GM21367 (cell line): ENCODE measurements around the gene USH1G.
"Not testable (repeated sequence)": the region's sequence is repeated elsewhere in the genome, so short reads cannot be mapped to it uniquely, and the experiment has no call there.

Source experiments
- ATAC-seq: cut with Tn5 transposase; IDR thresholded peaks from one replicate; pipeline ENCODE4 v1.9.1; 2021; ENCODE audit not compliant: unreplicated experiment

Gene USH1G

GRCh38 chr17:74907012-74907411 is 16.0 kb downstream of the USH1G start:
- no peak for ATAC-seq

- ATAC-seq = not testable (repeated sequence)
Observed at GRCh38 chr17:74906214-74906793, 16.8 kb downstream of the USH1G start.

- no peak for ATAC-seq
Observed at GRCh38 chr17:74904687-74905409, 18.2 kb downstream of the USH1G start.

GRCh38 chr17:74903671-74904070 is 19.4 kb downstream of the USH1G start:
- no peak for ATAC-seq

- ATAC-seq = no peak
Observed at GRCh38 chr17:74903034-74903433, 20.0 kb downstream of the USH1G start.

- no peak for ATAC-seq
Observed at GRCh38 chr17:74901353-74902135, 21.5 kb downstream of the USH1G start.

- ATAC-seq = no peak
Observed at GRCh38 chr17:74900208-74900607, 22.8 kb downstream of the USH1G start.

- no peak for ATAC-seq
Observed at GRCh38 chr17:74898376-74898946, 24.6 kb downstream of the USH1G start.

GRCh38 chr17:74893936-74894671 is 29.0 kb downstream of the USH1G start:
- no peak for ATAC-seq

GRCh38 chr17:74892974-74893911 is 29.8 kb downstream of the USH1G start, which contains the start of gene FADS6:
FADS6 (minus strand) TSS chr17:74893633; CDS start chr17:74893595, 38 bp downstream.
- no peak for ATAC-seq

- no peak for ATAC-seq
Observed at GRCh38 chr17:74892013-74892841, 30.8 kb downstream of the USH1G start.

- ATAC-seq = no peak
Observed at GRCh38 chr17:74890554-74890953, 32.5 kb downstream of the USH1G start.

- no peak for ATAC-seq
Observed at GRCh38 chr17:74888469-74888868, 34.6 kb downstream of the USH1G start.

GRCh38 chr17:74883241-74883745 is 39.8 kb downstream of the USH1G start:
- no peak for ATAC-seq

GRCh38 chr17:74882517-74883240 is 40.4 kb downstream of the USH1G start:
- ATAC-seq = no peak

- no peak for ATAC-seq
Observed at GRCh38 chr17:74881073-74881472, 42.0 kb downstream of the USH1G start.

GRCh38 chr17:74879308-74879707 is 43.7 kb downstream of the USH1G start:
- ATAC-seq = no peak

- ATAC-seq = no peak
Observed at GRCh38 chr17:74878658-74879057, 44.4 kb downstream of the USH1G start.
